Activated effector memory CD4-positive, alpha-beta T cell treated with Interleukin-2 at 50 U/mL for 16 hours (primary cell): ENCODE results near the gene EFCAB11.

Source experiments
- DNase-seq: peaks from one replicate; pipeline ENCODE4 v3.0.0-alpha.2; 2020

The EFCAB11 gene

DNA sequence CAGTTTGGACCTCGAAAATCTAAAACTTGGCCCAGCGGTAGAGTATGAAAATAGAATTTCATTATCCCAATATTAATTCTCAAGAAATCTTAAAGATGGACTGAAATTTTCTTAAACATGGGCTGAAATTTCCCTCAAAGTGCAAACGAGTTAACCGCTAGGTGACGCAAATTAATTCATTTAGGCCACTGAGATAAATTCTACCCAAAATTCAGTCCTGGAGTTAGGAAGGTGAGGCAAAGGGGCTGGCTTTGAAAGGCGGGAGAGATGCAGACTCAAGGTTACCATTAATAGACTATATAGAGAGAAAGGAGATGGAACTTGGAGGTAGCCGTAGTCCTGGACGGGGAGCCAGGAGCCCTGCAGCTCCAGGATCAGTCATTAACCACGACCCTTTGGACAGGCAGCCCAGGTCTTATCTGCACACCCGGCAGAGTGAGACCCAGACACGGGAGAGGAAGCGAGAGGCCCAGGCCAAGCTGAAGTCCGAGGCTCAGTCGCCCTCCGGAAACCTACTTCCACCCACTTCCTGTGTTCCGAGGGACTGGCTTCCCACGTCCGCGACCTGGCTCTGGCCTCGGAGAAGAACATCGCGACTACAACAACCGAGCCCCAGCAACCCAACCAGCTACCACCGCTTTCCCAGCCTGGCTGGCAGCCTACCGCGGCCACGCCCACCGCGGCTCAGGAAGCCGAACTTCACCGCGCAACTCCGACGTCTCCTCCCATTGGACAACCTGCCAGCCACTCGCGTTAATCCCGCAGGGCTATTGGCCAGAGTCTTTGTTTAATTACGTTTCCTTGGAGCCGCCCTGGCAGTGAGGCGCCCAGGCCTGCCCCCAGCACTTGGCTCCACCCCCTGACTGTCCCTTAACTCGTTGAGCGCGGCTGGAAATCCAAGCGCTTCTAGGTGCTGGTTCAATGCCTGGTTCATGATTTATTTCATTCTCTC is at the start of gene EFCAB11:
EFCAB11 (minus strand) TSS at position 661 of the 952 bp plus-strand sequence; CDS start at position 591, 70 bp downstream.
- DNase-seq, result peak; percentile 94

DNA sequence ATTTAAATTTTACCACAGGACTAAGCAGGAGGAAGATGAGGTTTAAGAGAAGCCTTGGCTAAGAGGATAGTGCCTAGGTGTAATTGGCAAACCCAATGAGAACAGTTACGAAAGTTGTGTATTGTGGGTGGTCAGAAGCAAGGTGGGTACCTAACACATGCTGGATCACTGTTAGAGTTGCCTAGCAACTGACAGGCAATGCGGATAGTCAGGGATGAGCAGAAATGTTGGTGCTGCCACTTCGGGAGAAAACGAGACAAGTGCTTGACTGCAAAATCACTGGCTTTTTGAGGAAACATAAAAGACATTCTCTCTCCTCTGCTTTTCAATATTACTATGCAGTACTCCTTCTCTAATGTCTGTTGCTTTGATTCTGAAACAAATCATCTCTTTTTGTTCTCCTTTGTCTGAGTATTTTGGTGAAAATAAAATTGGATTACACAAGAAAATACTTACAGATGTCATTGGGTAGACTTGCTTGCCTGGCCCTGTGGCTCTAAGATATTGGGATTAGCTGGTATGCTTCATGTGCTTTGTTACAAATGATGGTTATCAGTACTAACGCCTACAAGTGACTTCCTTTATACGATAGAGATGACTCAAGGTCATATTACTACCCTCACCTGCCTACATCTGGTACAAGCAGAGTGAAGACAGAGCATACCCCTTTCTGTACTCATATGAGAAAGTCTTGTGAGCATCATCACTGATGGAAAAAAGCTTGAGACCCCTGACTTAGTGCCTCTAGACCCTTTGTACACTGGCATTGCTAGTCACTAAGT is 49.2 kb upstream of the EFCAB11 start:
- DNase-seq, result no peak

- no peak for DNase-seq
These were observed 46.4 kb upstream of the EFCAB11 start for GRCh38 chr14:90000935-90001334.

DNA sequence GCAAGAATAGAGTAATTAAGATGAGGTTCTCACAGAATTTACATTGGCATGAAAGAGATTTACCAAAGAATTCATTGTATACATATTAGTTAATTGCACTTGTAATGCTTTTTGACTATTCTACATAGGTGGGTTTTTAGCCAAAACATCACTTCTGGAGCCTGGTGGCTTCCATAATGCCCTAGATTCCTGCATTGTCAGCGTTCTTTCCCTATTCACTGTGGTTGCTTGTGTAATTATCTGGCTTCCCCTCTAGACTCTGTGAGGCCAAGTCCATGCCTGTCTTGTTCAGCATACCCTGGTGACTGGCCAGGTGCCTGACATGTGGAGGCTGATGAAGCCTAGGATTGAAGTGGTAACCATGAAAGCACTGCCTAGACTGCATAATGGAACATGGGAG is 42.4 kb upstream of the EFCAB11 start:
- no peak for DNase-seq

- DNase-seq, result no peak
These were observed 37.7 kb upstream of the EFCAB11 start for GRCh38 chr14:89992273-89992672.

- DNase-seq, result no peak
These were observed 36.2 kb upstream of the EFCAB11 start for GRCh38 chr14:89990623-89991275.

- no peak for DNase-seq
These were observed 35.7 kb upstream of the EFCAB11 start for GRCh38 chr14:89990218-89990617.

GRCh38 chr14:89988787-89989186 is 34.3 kb upstream of the EFCAB11 start:
- DNase-seq, result no peak

DNA sequence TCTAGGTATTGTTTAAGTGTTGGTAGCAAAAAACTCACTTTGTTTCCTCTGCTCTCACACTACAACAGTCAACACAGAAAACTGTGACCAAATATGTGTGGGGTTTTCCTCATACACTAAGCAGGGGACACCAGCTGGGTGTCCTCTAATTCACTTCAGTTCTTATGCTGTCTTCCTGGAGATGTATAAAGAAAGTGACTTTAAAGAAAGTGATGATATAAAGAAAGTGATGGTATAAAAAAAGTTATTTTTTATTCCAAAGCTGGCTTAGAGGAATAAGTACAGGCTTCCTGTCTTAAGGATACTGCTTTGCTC is 32.6 kb upstream of the EFCAB11 start:
- no peak for DNase-seq

DNA sequence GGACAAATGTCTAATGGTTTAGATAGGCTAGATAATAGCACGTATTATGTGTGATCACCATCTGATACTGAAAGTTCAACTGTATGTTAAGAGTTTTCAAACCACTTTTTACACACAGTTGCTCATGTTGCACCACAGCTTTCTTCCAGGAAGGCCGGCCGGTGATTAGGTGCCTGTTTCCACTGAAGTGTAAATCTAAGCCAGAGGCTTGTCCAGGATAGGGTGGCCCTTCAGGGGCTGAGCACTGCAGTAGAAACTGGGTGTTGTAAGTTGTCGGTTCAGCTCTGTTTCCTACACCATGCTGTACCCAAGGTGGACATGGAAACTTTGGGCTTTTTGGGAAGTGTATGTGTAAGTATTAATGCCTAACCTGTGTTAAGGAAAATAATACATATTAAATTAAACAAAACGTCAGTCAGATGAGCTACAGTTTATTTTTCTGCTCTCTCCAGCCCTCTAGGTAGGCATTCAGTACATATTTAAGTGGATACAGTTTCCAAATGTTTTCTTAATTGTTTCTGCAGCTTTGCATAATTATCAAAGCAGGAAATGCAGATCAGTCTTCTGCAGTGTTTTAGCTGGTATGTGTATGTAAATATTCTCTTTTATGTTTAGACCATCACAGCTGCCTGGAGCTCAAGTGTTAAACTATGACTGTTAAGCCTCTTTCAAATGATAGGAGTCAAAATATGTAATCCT is 32.1 kb upstream of the EFCAB11 start:
- DNase-seq, result no peak

GRCh38 chr14:89983375-89983774 is 28.8 kb upstream of the EFCAB11 start:
- DNase-seq, result no peak

- DNase-seq, result no peak
These were observed 24.1 kb upstream of the EFCAB11 start for GRCh38 chr14:89978656-89979055.

DNA sequence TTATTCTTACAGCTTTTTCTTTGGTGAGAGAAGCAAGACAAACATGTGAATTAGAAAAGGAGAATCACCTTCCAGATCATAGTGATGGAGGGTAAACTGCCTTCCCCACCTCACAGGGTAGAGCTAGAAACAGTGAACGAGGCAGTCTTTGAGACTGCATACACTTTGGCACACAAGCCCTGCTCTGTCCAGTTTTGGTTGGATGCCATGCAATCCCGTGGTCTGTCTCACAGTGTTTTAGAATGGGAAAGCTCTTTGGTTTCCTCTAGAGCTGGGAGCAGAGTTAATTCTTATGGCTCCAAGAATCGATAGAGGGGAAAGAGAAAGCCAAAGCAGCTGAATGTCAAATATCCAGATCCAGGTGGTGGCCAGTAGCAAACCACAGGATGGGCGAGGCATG is 23.1 kb upstream of the EFCAB11 start:
- DNase-seq, result no peak

- DNase-seq, result peak; percentile 8
These were observed 18.8 kb upstream of the EFCAB11 start for GRCh38 chr14:89973234-89973823.

GRCh38 chr14:89965839-89966238 is 11.3 kb upstream of the EFCAB11 start:
- DNase-seq, result no peak

DNA sequence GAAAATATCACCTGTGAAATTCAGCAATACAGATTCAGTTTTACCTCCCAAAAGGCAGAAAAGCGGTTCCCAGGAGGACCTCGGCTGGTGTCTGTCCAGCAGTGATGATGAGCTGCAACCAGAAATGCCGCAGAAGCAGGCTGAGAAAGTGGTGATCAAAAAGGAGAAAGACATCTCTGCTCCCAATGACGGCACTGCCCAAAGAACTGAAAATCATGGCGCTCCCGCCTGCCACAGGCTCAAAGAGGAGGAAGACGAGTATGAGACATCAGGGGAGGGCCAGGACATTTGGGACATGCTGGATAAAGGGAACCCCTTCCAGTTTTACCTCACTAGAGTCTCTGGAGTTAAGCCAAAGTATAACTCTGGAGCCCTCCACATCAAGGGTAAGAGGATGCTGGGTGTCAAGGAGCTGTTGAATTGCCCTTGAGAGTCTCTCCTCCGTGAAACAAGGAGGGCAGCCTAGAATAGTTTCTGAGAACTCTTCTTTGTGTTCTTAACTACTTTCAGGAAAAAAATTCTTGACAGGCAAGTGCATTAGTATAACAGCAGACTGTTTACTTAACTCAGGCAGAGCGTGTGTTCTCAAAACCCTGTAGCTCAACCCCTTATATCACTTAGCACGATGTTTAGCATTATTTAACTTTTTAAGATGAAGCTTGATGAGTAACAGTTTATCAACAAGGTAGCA is 8.9 kb upstream of the EFCAB11 start:
- no peak for DNase-seq

GRCh38 chr14:89960914-89961313 is 6.4 kb upstream of the EFCAB11 start:
- DNase-seq, result no peak

GRCh38 chr14:89959853-89960445 is 5.4 kb upstream of the EFCAB11 start:
- no peak for DNase-seq

- no peak for DNase-seq
These were observed 4.4 kb upstream of the EFCAB11 start for GRCh38 chr14:89958966-89959365.

GRCh38 chr14:89957791-89958190 is 3.3 kb upstream of the EFCAB11 start:
- DNase-seq, result no peak

GRCh38 chr14:89957376-89957775 is 2.8 kb upstream of the EFCAB11 start:
- DNase-seq, result no peak

DNA sequence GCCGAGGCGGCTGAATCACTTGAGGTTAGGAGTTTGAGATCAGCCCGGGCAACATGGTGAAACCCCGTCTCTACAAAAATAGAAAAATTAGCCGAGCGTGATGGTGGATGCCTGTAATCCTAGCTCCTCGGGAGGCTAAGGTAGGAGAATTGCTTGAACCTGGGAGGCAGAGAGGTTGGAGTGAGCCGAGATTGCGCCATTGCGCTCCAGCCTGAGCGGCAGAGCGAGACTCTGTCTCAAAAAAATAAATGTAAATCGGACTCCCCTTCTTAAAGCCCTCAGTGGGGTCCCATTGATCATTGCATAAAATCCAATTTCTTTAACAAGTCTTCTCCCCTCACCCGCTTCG is 2.1 kb upstream of the EFCAB11 start:
- no peak for DNase-seq
